ENCODE data around the gene FAM200C.
A peak's percentile ranks its signal among the peaks of the same experiment; 100 is the strongest.

FAM200C gene

DNA sequence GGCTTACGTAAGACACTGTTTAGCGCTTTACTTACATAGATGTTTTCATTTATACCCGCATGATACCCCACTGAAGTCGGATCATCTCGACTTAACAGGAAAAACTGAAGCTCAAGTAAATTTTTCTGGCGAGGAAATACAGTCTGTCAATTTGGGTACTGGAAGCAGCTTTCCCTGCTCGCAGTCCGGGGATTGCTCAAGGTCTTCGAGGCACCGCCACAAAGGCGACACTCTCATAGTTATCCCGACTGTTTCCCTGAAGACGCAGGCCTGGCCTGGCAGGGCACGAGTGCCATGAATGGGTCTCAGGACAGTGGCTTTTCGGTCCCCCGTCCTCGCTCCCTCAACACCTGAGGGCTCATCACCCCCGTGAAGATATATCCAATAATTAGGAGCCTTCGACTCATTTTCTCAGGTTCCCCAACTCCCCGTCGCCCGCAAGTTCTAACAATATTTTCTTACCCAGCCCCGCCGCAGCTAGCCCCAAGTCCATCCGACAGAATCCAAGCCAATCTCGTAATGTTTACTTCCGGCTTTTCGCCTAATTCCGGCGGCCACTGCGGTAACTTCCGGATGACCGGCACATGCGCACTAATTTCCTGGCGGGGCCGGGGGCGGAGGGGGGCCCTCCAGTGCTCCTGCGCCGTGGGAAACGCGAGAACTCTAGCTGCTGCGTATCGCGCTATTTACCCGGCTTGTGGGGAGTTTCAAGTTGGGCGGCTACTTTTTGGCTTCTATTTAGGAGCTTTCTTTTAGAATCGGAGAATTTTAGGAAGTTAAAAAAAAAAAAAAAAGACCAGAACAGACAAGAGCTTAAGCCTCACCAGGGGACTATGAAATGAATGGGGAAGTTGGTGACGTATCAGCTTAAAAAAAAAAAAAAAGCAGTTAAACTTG lies 19.0 kb upstream of the FAM200C start, which contains the start of gene SLU7:
Gene SLU7 (minus strand): TSS at position 521 of the 897 bp plus-strand sequence. CDS start 3,787 bp downstream, outside the sequence.
- DNase-seq, result peak; percentile 97

DNA sequence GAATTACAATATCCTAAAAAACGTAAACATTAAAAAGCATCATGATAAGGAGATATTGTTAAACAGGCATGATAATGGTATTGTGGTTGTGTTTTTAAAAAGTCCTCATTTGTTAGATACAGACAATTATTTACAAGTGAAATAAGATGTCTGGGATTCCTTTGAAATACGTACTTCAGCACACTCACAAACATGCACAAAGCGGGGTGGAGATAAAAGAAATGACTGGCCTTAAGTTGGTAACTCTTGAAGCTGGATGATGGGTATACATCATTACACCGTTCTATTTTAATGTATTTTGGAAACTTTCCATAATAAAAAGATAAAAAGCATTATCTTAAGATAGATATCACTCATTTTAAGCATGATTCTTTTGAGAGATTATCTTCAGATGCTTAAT lies 1.0 kb downstream of the FAM200C start:
- peak; percentile 26 for DNase-seq

DNA sequence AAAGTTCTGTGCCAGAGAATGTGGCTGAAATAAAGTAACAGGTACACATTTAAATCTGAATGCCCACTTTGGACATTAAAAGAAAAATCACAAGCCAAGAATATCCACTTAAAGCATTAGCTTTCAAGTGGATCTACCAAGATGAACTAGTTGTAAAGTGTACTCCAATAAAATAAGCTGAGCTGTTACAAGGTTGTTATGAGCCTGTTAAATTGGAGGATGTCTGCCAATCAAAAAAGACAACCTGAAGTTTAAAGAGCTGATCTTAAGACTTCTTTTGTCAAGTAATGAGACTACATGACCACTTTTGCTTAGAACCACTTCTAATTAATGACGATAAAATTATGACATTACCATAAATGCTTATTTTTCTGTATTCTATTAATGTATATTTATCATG lies 2.4 kb downstream of the FAM200C start:
- no peak for DNase-seq

DNA sequence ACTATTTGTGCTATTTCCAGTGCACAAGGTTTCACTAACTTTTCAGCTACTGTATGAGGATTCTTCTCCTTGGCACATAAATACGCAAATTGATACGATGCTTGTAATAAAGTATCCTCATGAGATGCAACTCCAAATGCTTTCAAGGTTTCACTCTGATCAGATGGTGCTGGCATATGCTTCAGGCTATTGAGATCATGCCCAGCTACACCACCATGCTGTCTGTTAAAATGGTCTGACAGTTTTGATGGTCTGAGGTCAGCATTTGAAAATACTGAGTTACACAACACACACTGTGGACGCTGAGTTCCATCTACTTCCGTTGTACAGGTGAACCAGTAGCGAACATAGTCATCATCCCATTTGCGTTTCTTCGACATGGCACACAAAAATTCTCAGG lies 4.7 kb downstream of the FAM200C start:
- DNase-seq, result no peak

DNA sequence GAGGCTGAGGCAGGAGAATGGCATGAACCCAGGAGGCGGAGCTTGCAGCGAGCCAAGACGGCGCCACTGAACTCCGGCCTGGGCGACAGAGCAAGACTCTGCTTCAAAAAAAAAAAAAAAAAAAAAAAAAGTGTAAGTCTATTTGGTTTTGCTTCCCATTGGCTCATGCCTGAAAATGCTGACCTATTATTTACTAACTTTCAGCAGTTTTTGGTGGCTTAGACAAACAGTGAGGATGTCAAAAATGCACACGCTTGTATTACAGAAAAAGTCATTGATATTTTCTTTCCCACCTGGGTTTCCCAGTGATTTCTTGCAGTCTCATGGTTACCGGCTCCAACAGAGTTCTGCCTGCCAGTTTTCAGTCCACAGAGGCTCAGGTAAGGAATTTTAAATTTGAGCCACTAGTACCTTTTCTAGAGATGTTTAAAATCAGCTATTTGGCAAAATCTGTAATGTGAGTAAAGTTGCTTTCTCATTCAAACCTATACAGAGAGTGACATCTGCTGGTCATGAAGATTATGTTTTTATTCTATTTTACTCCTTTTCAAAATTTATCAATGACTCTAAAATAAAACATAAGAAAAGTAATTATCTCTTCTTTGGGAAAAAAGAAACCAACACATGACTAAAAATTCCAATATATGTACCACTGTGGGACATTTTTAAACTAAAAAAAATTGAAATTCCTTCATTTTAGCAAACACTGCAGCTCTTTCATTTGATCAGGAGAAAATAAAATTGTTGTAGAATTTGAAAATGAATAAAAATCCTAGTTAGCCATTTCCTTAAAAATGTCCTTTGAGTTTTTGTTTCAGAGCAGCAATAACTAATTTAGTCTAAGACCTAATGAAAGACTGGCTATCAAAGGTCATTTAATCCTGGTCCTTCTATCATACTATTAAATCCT lies 8.8 kb downstream of the FAM200C start:
- DNase-seq, result peak; percentile 79

DNA sequence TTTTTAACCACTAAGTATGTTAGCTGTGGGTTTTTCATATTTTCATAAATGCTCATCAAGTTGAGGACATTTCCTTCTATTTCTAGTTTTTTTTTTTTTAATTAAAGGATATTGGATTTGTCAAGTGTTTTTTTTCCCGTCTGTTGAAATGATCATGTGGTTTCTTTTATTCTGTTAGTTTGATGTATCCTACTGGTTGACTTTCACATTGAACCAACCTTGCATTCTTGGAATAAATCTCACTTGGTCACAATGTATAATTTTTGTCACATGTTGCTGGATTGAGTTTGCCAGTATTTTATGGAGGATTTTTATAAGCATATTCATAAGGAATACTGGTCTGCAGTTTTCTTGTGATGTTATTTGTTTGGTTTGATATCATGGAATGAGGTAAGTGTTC lies 12.4 kb downstream of the FAM200C start:
- no peak for DNase-seq

DNA sequence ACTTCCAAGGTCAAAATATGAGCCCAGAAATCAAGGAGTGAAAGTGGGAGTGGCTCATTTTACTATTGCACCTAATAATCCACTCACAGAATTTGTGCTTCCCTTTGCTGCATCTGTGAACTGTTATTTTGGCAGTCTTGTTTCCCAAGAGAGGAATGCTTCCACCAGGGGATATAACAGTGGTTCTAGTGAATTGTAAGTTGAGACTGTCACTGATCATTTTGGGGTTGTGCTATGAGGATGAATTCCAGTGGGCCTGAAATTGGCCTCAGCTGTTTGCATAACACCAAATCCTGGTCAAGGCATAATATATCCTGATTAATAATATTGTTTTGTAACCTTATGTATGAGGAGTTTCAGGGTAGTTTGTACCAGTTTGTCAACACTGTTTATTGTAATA lies 14.4 kb downstream of the FAM200C start:
- DNase-seq, result no peak

DNA sequence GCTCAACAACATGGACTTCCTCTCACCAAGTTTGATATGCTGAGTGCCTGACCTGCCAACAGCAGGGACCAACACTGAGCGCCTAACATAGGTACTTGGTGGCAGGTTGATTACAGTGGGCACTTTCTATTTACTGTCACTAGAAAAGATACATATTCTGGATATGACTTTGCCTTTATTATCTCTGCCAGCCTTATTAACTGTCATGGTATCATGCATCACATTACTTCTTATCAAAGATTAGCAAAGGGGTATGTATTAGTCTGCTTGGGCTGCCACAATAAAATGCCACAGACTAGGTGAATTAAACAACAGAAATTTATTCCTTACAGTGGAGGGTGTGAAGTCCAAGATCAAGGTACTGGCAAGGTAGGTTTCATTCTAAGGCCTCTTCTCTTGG lies 15.2 kb downstream of the FAM200C start:
- DNase-seq, result peak; percentile 53

- no peak for DNase-seq
Observed at GRCh38 chr5:160382346-160382745, 17.5 kb downstream of the FAM200C start.

- no peak for DNase-seq
Observed at GRCh38 chr5:160380041-160380440, 19.8 kb downstream of the FAM200C start.

GRCh38 chr5:160379511-160379910 lies 20.3 kb downstream of the FAM200C start:
- DNase-seq, result no peak

- DNase-seq, result peak; percentile 85
Observed at GRCh38 chr5:160378330-160378729, 21.5 kb downstream of the FAM200C start.

- no peak for DNase-seq
Observed at GRCh38 chr5:160377651-160378050, 22.2 kb downstream of the FAM200C start.

- no peak for DNase-seq
Observed at GRCh38 chr5:160376416-160376815, 23.4 kb downstream of the FAM200C start.

- no peak for DNase-seq
Observed at GRCh38 chr5:160375701-160376100, 24.2 kb downstream of the FAM200C start.

DNA sequence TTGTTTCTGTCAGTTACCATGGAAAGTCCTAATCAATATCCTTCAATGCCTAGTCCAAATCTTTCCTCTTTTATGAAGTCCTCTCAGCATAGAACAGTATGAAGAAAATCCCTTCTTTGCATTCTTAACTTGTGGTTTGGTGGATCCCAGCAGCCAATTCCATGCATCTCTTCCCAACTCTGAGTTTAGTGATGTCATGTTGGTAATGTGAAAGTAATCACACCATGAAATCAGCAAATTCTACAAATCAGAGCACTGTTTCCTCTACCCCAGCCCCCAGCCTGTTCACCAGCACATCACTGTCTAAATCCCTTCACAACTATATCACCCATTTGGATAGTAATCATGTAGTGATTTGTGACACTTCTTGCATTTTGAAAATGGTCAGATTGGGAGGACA lies 24.7 kb downstream of the FAM200C start:
- DNase-seq, result no peak

DNA sequence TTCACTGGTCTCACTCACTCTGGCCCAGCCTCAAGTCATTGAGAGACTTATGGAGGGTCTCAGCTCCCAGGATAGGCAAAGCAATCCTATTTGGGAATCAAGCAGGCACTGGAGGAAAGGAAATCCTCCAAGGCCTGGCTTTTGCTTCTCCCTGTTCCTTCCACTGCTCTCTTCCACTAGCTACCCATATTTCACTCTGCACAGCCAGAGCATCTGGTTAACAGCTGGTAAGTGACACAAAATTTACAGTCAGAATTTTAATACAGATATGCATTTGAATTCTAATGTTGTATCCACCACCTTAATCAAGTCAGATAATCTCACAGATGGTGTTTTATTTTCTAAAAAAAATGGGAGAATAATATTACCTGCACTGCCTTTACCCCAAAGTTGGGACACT lies 28.6 kb downstream of the FAM200C start:
- no peak for DNase-seq

DNA sequence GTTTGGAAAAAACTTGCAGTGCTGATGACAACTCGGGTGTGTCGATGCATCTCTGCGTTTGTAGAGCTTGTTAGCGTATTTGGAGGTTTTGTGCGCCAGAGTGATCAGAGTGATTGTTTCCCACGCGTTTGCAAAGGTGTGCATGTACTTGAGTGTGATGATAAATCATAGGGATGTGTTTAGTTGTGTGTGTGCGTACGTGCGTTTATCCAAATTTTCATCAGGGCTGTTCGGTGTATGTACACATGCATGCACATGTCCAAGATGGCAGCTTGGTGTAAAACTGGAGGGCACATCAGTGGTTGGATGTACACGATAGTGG lies 29.2 kb downstream of the FAM200C start:
- DNase-seq, result no peak

DNA sequence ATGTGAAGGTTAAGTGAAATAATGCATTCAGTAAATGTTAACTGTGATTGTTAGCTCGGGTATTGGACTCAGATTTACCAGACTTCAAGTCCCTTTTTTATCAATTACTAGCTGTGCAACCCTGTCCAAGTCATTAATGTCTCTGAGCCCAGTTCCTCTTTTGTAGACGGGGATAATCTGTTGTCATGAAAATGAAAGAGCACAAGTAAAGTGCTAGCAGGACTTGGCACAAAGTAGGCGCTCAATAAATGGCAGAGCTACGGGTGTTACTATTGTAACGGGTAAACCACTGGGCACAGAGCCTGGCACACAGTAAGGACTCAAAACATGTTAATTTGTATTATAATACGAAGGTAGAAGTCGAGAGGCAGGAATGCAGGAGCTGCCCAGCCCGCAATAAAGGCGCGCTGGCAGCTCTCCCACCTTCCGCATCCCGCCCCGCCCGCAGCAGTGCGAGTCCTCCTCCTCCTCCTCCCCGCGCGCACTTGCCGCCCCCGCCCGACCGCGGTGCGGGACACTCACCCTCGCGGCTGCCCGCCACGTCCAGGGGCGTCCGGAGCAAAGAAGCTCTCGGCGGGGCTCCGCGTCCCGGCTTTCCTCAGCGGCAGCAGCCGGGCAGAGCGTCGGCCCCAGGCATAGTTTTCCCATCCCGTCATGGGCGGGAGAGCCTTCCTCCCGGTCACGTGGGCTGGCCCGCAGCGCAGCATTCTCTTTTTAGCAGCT lies 29.7 kb downstream of the FAM200C start, which contains the start of gene C1QTNF2:
Gene C1QTNF2 (minus strand): TSS at position 637 of the 723 bp plus-strand sequence. CDS start 15,615 bp downstream, outside the sequence.
- DNase-seq, result peak; percentile 19

DNA sequence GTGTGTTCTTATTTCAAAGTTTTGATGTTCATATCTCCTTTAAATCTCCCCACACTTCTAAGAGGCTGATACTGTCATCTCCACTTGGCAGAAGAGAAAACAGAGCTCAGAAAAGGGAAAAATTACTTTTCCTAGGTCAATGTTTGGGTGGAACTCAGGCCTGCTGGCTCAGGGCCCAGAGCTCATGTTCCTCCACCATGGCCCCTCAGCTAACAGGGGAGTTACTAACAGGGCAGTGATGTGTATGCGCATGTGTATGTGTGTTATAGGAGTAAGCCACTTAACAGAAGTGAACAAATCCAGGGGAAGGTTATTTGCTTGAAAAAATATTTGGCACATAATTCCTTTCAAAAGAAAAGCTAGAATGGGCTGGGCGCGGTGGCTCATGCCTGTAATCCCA lies 32.0 kb downstream of the FAM200C start:
- DNase-seq, result no peak

DNA sequence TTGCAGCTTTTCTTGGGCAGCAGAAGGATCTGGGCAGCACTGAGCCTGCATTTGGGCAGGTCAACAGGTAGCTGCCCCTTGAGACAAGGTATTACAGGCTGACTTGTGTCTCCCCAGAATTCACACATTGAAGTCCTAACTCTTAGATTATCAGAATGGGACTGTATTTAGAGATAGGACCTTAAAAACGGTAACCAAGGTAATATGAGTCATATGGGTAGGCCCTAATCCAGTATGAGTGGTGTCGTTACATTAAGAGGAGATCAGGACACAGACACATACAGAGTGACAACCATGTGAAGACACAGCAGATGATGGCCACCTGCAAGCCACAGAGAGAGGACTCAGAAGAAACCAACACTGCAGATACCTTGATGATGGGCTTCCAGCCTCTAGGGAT lies 32.6 kb downstream of the FAM200C start:
- DNase-seq, result peak; percentile 38

DNA sequence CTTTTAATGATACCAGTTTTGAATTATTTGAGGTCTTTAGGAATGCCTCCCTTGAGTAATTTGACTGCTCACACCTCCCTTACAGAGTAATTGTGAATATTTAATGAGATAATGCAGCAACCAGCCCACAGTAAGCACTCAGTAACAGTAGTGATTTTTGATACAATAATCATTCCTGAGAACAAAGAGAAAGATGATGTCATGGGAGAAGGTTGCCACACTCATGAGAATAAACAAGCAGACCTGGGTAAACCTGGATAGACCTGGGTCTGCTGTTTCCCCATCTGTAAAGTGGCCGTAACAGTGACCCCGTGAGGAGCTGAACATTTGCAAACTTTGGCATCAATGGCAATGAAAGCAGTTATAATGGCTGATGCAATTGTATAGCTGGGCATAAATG lies 33.6 kb downstream of the FAM200C start:
- DNase-seq, result no peak
